AG08396 (cell line): Measurements from ENCODE around the gene STARD7.
A peak's percentile ranks its signal among the peaks of the same experiment; 100 is the strongest.

ENCODE experiments used
- DNase-seq: peaks from one replicate; pipeline ENCODE4 v3.0.0; 2012; ENCODE audit warnings: low spot score, mixed read lengths

The STARD7 gene

GRCh38 chr2:96197546-96198255, 10.9 kb downstream of the STARD7 start:
- no peak for DNase-seq

- peak; percentile 66 for DNase-seq
These were observed 13.1 kb downstream of the STARD7 start for GRCh38 chr2:96195410-96196066.

- no peak for DNase-seq
These were observed 16.5 kb downstream of the STARD7 start for GRCh38 chr2:96191937-96192670.

GRCh38 chr2:96188821-96189526, 19.7 kb downstream of the STARD7 start:
- DNase-seq: no peak

- no peak for DNase-seq
These were observed 22.1 kb downstream of the STARD7 start for GRCh38 chr2:96186562-96186961.

- no peak for DNase-seq
These were observed 23.1 kb downstream of the STARD7 start for GRCh38 chr2:96185516-96185915.

GRCh38 chr2:96184989-96185388, 23.6 kb downstream of the STARD7 start:
- no peak for DNase-seq

GRCh38 chr2:96184188-96184587, 24.4 kb downstream of the STARD7 start:
- DNase-seq: no peak

- no peak for DNase-seq
These were observed 27.1 kb downstream of the STARD7 start for GRCh38 chr2:96181529-96181928.

- no peak for DNase-seq
These were observed 28.1 kb downstream of the STARD7 start for GRCh38 chr2:96180521-96180920.

- DNase-seq: no peak
These were observed 28.6 kb downstream of the STARD7 start for GRCh38 chr2:96180002-96180401.

GRCh38 chr2:96176661-96177060, 32.0 kb downstream of the STARD7 start:
- no peak for DNase-seq

- DNase-seq: peak; percentile 69
These were observed 32.7 kb downstream of the STARD7 start for GRCh38 chr2:96175951-96176350.

- peak; percentile 82 for DNase-seq
These were observed 34.1 kb downstream of the STARD7 start for GRCh38 chr2:96174251-96175144.

- no peak for DNase-seq
These were observed 36.8 kb downstream of the STARD7 start for GRCh38 chr2:96171831-96172230.

GRCh38 chr2:96170626-96171025, 38.0 kb downstream of the STARD7 start:
- DNase-seq: no peak

GRCh38 chr2:96169868-96170507, 38.6 kb downstream of the STARD7 start:
- DNase-seq: no peak

GRCh38 chr2:96167407-96168013, 41.1 kb downstream of the STARD7 start:
- DNase-seq: no peak

- no peak for DNase-seq
These were observed 44.0 kb downstream of the STARD7 start for GRCh38 chr2:96164459-96165184.
